Tibial nerve (tissue), 4 donors: ENCODE data around the gene SYNM.

Experiments
- CTCF ChIP-seq, 5 experiments: fragments of 200-600 bp in 3 of 5; fragments of 450-650 bp in 2 of 5; sonication (generic) in 3 of 5; IDR thresholded peaks; one replicate each; pipeline ENCODE4 v1.5.1; 2016 to 2019; ENCODE audit warnings: antibody characterized with exemption in 5 of 5, mild to moderate bottlenecking in 3 of 5, moderate library complexity in 2 of 5
- EP300 ChIP-seq, 2 donors: sonication (generic); formaldehyde crosslinking; IDR thresholded peaks; one replicate each; pipeline ENCODE4 v1.6.1; 2017; ENCODE audit warnings: antibody characterized with exemption in 2 of 2, mild to moderate bottlenecking in 1 of 2
- POLR2A ChIP-seq, 2 donors: fragments of 450-650 bp; IDR thresholded peaks; one replicate each; pipeline ENCODE4 v1.6.1; 2017; ENCODE audit warnings: antibody characterized with exemption in 2 of 2, mild to moderate bottlenecking in 2 of 2, moderate library complexity in 2 of 2

DNA sequence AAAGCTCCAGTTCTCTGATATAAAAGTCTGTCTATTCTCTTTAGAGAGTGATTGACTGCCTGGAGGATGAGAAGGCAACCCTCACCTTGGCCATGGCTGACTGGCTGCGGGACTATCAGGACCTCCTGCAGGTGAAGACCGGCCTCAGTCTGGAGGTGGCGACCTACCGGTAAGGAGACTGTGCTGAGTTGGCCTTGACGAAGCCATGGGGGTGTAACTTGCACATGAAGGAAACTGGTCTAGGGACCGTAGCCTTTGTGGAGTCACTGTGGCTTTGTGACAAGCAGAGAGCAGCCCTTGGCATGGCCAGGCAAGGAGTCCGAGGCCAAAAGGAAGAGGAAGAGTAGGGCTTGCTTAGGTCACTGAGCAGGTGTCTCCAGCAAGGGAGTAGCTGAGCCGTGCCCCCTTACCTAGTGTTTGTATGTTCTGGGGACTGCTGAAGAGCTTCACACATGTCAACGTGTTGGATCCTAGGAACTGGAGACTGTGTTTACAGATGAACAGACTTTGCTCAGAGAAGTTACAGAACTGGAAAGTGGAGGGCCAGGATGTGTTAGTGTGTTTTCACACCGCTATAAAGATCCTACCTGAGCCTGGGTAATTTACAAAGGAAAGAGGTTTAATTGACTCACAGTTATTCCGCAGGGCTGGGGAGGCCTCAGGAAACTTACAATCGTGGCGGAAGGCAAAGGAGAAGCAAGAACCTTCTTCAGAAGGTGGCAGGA, 8.8 kb downstream of the SYNM start:
- TF ChIP-seq POLR2A (IDR thresholded peaks at IDR 0.05) = no peak
- TF ChIP-seq CTCF (IDR thresholded peaks at IDR 0.05) = no peak
- TF ChIP-seq EP300 (IDR thresholded peaks at IDR 0.05) = no peak
